Tibial nerve (tissue), 4 donors: Measurements from ENCODE around the gene TIMM22. TPM values are rescaled to one million over a fixed set of nuclear protein-coding genes. Genes with fewer than 3 reads are reported as not detected.

Experiments
- DNase-seq, 2 donors: peaks; one replicate each; pipeline ENCODE4 v3.0.0-alpha.2; 2019; ENCODE audit warnings: low spot score in 2 of 2
- H3K27ac ChIP-seq, 4 donors: fragments of 200-600 bp; sonication (generic) in 3 of 4; one replicate each; pipeline ENCODE4 v1.5.1; 2017 to 2019; ENCODE audit warnings: mild to moderate bottlenecking in 1 of 4
- H3K27me3 ChIP-seq, 2 donors: fragments of 200-600 bp; sonication (generic) in 1 of 2; one replicate each; pipeline versions ENCODE4 v1.5.1 to v1.6.0; 2017 to 2019
- H3K36me3 ChIP-seq, 3 donors: fragments of 200-600 bp; sonication (generic); one replicate each; pipeline ENCODE4 v1.5.1; 2018 to 2019
- H3K4me1 ChIP-seq, 4 donors: fragments of 200-600 bp; sonication (generic) in 3 of 4; one replicate each; pipeline ENCODE4 v1.5.1; 2017 to 2019
- H3K4me3 ChIP-seq, 4 donors: fragments of 200-600 bp; sonication (generic) in 3 of 4; one replicate each; pipeline ENCODE4 v1.5.1; 2017 to 2019; ENCODE audit warnings: mild to moderate bottlenecking in 1 of 4, moderate library complexity in 1 of 4
- H3K9me3 ChIP-seq, 4 donors: fragments of 200-600 bp; sonication (generic) in 3 of 4; one replicate each; pipeline ENCODE4 v1.5.1; 2017 to 2019
- EP300 ChIP-seq, 2 donors: sonication (generic); formaldehyde crosslinking; IDR thresholded peaks; one replicate each; pipeline ENCODE4 v1.6.1; 2017; ENCODE audit warnings: antibody characterized with exemption in 2 of 2, mild to moderate bottlenecking in 1 of 2
- POLR2A ChIP-seq, 2 donors: fragments of 450-650 bp; IDR thresholded peaks; one replicate each; pipeline ENCODE4 v1.6.1; 2017; ENCODE audit warnings: antibody characterized with exemption in 2 of 2, mild to moderate bottlenecking in 2 of 2, moderate library complexity in 2 of 2
- WGBS, 2 donors: methylation state at CpG; one replicate each; pipeline ENCODE4 v1.1.5; 2018; 5-methylcytosine and 5-hydroxymethylcytosine counted together
- total RNA-seq, 4 donors: library from RNA; depleted of rRNA; stranded (reverse); fragments of >200 nt; gene quantifications; one replicate each; pipeline ENCODE4 v1.1.0, GENCODE V29; 2016
- TF ChIP-seq, protein P1 (sequence below), 5 experiments: fragments of 200-600 bp in 3 of 5; fragments of 450-650 bp in 2 of 5; sonication (generic) in 3 of 5; IDR thresholded peaks; one replicate each; pipeline ENCODE4 v1.5.1; 2016 to 2019; ENCODE audit warnings: antibody characterized with exemption in 5 of 5, mild to moderate bottlenecking in 3 of 5, moderate library complexity in 2 of 5

TIMM22 gene
- total RNA-seq, 4 donors from 2014 or later = 11.1 to 18.4 (median 14.7) TPM

DNA sequence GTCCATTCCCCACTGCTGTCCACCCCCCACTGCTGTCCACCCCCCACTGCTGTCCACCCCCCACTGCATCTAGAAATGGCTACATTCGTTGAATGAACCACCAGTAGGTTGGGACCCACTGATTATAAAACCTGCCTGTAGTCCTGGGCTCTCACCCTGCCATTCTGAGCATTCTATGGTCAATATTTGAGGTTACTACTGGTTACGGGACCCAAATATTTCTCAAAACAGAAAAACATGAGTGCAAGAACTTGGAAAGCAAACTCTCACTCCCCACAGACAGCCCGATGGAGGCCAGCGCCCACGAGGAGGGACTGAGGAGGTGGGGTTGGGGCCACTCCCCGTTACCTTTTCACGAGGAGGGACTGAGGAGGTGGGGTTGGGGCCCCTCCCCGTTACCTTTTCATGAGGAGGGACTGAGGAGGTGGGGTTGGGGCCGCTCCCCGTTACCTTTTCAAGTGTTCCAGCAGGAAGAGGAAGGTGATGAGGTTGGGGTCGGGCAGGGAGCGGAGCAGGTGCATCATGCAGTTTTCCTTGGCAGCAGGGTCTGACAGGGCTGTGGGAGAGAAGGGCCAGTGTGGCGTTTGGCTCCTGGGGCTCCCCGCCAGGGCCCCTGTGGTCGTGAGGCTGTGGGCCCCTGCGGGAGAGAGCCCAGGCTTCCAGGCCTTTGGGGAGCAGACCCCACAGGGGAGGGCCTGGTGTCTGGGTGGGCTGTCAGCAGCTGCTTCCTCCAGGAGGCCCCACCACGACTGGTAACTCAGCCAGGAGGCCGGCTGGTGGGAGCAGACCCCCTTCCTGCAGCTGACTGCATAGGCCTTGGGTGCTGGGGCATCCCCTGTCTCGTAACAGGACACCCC, 12.5 kb downstream of the TIMM22 start:
- Histone ChIP-seq H3K27me3 (no peaks in the 10 kb centered on the region), H3K36me3 (peaks cover 0 to 64% (median 3%) of the 10 kb centered on the region in 3 donors), H3K27ac (peak overlapping the region in 3 of 4 donors; percentile 57 to 89 (median 66)), H3K9me3 (no peaks in the 10 kb centered on the region), H3K4me1 (peaks cover 4 to 62% (median 23%) of the 10 kb centered on the region in 4 donors), H3K4me3 (no peak overlapping the region)
- no peak for TF ChIP-seq EP300 (IDR thresholded peaks at IDR 0.05)
- no peak for DNase-seq
- WGBS, 2 donors = 75 to 79% methylated on average over 15 to 18 of the region's 19 CpGs

DNA sequence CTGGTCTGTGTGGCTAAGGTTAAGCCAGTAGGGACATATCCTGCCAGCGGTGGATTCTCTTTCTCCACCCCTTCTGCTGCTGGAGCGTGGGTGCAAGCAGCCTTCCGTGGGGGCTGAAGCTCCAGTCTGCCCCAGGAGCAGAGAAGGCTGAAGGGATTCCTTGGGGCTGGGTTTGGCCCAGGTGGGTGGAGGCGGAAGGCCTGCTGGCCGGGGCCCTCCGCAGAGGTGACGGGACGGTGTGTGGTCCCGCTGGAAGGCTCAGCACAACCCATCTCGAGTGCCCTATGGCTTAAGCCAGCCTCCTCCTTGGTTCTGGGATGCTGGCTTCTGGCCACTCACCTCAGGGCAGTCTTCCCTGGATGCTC, 13.1 kb downstream of the TIMM22 start:
- Histone ChIP-seq H3K4me3 (no peak overlapping the region), H3K4me1 (peaks cover 4 to 55% (median 18%) of the 10 kb centered on the region in 4 donors), H3K9me3 (no peaks in the 10 kb centered on the region), H3K27ac (peak overlapping the region in 2 of 4 donors; percentile 57 to 89), H3K27me3 (no peaks in the 10 kb centered on the region), H3K36me3 (peaks cover 0 to 64% (median 3%) of the 10 kb centered on the region in 3 donors)
- WGBS, 2 donors = 68% methylated on average over 4 to 8 of the region's 10 CpGs
- TF ChIP-seq, protein P1, sequence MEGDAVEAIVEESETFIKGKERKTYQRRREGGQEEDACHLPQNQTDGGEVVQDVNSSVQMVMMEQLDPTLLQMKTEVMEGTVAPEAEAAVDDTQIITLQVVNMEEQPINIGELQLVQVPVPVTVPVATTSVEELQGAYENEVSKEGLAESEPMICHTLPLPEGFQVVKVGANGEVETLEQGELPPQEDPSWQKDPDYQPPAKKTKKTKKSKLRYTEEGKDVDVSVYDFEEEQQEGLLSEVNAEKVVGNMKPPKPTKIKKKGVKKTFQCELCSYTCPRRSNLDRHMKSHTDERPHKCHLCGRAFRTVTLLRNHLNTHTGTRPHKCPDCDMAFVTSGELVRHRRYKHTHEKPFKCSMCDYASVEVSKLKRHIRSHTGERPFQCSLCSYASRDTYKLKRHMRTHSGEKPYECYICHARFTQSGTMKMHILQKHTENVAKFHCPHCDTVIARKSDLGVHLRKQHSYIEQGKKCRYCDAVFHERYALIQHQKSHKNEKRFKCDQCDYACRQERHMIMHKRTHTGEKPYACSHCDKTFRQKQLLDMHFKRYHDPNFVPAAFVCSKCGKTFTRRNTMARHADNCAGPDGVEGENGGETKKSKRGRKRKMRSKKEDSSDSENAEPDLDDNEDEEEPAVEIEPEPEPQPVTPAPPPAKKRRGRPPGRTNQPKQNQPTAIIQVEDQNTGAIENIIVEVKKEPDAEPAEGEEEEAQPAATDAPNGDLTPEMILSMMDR (IDR thresholded peaks at IDR 0.05) = no peak
- no peak for TF ChIP-seq POLR2A (IDR thresholded peaks at IDR 0.05)
- no peak for TF ChIP-seq EP300 (IDR thresholded peaks at IDR 0.05)
- no peak for DNase-seq

DNA sequence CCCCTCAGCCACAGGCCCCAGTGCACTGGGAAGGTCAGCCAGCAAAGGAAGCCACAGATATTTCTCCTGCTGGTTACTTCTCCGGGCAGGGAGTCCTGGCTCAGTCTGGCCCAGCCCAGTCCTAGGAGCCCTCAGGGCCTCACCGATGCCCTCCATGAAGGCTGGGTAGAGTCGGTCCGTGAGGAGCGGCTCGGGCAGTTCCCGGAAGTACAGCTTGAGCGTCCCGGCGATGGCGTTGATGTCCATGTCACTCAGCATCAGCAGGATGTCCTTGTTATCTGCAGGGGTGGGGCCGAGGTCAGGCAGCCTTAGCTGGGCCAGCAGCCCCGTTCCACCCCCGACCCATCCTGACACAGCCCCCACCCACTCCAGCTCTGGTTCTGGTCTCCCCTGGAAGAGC, 13.7 kb downstream of the TIMM22 start:
- Histone ChIP-seq H3K4me1 (peaks cover 4 to 50% (median 14%) of the 10 kb centered on the region in 4 donors), H3K36me3 (peaks cover 0 to 61% (median 3%) of the 10 kb centered on the region in 3 donors), H3K27ac (peak overlapping the region in 1 of 4 donors; percentile 89), H3K9me3 (no peaks in the 10 kb centered on the region), H3K27me3 (no peaks in the 10 kb centered on the region), H3K4me3 (no peak overlapping the region)
- TF ChIP-seq, protein P1 (IDR thresholded peaks at IDR 0.05) = no peak
- TF ChIP-seq EP300 (IDR thresholded peaks at IDR 0.05) = no peak
- no peak for TF ChIP-seq POLR2A (IDR thresholded peaks at IDR 0.05)
- no peak for DNase-seq
- 88 to 91% methylated on average over 6 to 14 of the region's 14 CpGs for WGBS, 2 donors

DNA sequence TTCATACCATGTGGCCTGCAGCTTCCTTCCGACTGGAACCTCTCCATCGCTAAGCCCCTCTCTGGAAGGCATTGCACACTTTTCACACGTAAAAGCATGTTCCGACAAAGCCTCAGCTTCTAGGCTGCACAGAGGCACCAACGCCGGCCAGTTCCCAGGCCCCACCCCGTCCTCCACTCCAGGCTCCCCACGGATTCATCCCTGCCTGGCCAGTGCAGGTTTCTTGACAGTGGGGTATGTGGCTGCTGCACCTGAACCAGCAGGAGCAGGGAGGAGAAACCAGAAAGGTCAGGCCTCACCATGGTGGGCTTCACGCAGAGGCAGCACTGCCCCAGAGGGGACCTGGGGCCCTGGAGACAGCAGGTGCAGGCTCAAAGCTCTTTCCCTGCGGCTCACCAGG, 14.2 kb downstream of the TIMM22 start:
- no peak for DNase-seq
- Histone ChIP-seq H3K27me3 (no peaks in the 10 kb centered on the region), H3K36me3 (peaks cover 0 to 57% (median 3%) of the 10 kb centered on the region in 3 donors), H3K4me1 (peaks cover 3 to 45% (median 9%) of the 10 kb centered on the region in 4 donors), H3K27ac (peak overlapping the region in 1 of 4 donors; percentile 89), H3K9me3 (no peaks in the 10 kb centered on the region), H3K4me3 (no peak overlapping the region)
- TF ChIP-seq POLR2A (IDR thresholded peaks at IDR 0.05) = no peak
- TF ChIP-seq EP300 (IDR thresholded peaks at IDR 0.05) = no peak
- TF ChIP-seq, protein P1 (IDR thresholded peaks at IDR 0.05) = no peak
- WGBS, 2 donors = 81 to 84% methylated on average over 9 to 10 of the region's 10 CpGs

DNA sequence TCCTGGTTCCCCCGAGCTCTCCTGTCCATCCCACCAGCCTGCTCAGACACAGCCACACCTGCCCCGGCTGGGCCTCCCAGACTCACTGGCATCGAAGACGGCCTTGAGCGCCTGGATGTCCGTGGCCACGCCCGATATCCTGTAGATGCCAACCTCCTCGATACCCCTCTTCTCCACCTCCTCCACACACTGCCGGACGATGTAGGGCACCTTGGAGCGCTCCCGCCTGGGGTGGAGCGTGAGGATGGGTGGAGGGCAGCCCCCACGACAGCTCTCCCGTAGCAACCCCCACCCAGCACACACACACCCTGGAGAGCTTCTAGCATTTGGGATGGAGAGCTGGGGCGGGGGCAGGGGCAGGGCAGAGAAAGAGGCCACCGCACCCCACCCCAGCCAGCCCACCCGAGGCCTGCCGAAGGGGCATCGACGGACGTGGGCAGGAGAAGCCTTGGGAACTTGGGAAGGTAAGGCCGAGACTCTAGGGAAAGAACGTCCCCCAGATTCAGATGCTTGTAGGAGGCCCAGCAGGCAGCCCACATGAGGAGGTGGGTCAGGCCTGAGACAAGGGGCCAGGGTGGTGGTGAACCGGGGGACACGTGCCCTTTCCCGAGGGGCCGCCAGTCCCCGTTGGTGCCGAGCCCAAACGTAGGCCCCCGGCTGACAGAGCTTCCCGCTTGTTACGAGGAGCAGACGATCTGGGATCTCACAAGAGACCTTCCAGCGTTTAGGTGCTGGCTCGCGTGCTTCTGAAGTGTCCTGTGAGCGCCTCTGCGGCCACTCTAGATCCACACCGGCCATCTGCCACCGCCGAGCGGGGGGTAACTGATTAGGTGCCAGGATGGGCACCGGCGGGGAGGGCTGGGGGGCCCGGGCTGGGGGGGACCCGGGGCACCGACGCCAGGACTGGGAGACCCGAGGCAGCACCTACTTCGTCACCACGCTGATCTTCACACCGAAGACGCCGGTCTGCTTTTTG, 15.1 kb downstream of the TIMM22 start:
- DNase-seq = no peak
- no peak overlapping the region for H3K4me3 ChIP-seq

More for the DNA sequence above, 15.1 kb downstream of the TIMM22 start:
- Histone ChIP-seq H3K9me3 (no peaks in the 10 kb centered on the region), H3K27ac (no peak overlapping the region), H3K36me3 (peaks cover 0 to 52% (median 3%) of the 10 kb centered on the region in 3 donors), H3K4me1 (peaks cover 0 to 38% (median 4%) of the 10 kb centered on the region in 4 donors), H3K27me3 (no peaks in the 10 kb centered on the region)
- WGBS, 2 donors = 88 to 90% methylated on average over 55 to 56 of the region's 57 CpGs
- TF ChIP-seq, protein P1 (IDR thresholded peaks at IDR 0.05) = no peak
- TF ChIP-seq POLR2A (IDR thresholded peaks at IDR 0.05) (no peak), EP300 (IDR thresholded peaks at IDR 0.05) (no peak)
